Measurements from ENCODE around the gene HBEGF. TPM values are rescaled to one million over a fixed set of nuclear protein-coding genes. Genes with fewer than 3 reads are reported as not detected.
A peak's percentile ranks its signal among the peaks of the same experiment; 100 is the strongest.

The HBEGF gene
- total RNA-seq, 1 donor from 2014 or later, result 3.0 TPM

GRCh38 chr5:140355546-140355945, 9.1 kb upstream of the HBEGF start:
- DNase-seq (ENCODE audit: low spot score in 2 of 2), result no peak
- H3K4me3 ChIP-seq, result no peak overlapping the region
- no peak overlapping the region for H3K27ac ChIP-seq
- H3K9me3 ChIP-seq, result no peaks in the 10 kb centered on the region
- H3K27me3 ChIP-seq, result no peaks in the 10 kb centered on the region
- H3K36me3 ChIP-seq, result no peaks in the 10 kb centered on the region
- H3K4me1 ChIP-seq, result peaks cover 0 to 4% of the 10 kb centered on the region in 2 donors
- intact Hi-C loops (cut with DNase I), result loop anchor here (5.0 kb wide), 1 partner anchor 178 kb away; the partner anchor contains the start of gene CYSTM1
- TF ChIP-seq, protein P1, sequence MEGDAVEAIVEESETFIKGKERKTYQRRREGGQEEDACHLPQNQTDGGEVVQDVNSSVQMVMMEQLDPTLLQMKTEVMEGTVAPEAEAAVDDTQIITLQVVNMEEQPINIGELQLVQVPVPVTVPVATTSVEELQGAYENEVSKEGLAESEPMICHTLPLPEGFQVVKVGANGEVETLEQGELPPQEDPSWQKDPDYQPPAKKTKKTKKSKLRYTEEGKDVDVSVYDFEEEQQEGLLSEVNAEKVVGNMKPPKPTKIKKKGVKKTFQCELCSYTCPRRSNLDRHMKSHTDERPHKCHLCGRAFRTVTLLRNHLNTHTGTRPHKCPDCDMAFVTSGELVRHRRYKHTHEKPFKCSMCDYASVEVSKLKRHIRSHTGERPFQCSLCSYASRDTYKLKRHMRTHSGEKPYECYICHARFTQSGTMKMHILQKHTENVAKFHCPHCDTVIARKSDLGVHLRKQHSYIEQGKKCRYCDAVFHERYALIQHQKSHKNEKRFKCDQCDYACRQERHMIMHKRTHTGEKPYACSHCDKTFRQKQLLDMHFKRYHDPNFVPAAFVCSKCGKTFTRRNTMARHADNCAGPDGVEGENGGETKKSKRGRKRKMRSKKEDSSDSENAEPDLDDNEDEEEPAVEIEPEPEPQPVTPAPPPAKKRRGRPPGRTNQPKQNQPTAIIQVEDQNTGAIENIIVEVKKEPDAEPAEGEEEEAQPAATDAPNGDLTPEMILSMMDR (IDR thresholded peaks at IDR 0.05), result no peak

GRCh38 chr5:140351609-140352334, 5.4 kb upstream of the HBEGF start:
- intact Hi-C loops (cut with DNase I), result loop anchor here (1.0 kb wide), 1 partner anchor 107 kb away; no protein-coding TSS in a partner anchor
- Histone ChIP-seq H3K9me3 (no peaks in the 10 kb centered on the region), H3K27ac (no peak overlapping the region), H3K27me3 (no peaks in the 10 kb centered on the region), H3K36me3 (no peaks in the 10 kb centered on the region), H3K4me3 (no peak overlapping the region), H3K4me1 (peaks cover 0 to 4% of the 10 kb centered on the region in 2 donors)
- DNase-seq (ENCODE audit: low spot score in 2 of 2), result no peak
- TF ChIP-seq, protein P1 (IDR thresholded peaks at IDR 0.05), result peak; percentile 86 to 90 (median 86)

- Histone ChIP-seq H3K4me1 (peaks cover 0 to 13% of the 10 kb centered on the region in 2 donors), H3K4me3 (no peak overlapping the region), H3K36me3 (no peaks in the 10 kb centered on the region), H3K27ac (no peak overlapping the region), H3K9me3 (no peaks in the 10 kb centered on the region), H3K27me3 (no peaks in the 10 kb centered on the region)
- TF ChIP-seq, protein P1 (IDR thresholded peaks at IDR 0.05), result no peak
- no peak for DNase-seq (ENCODE audit: low spot score in 2 of 2)
- intact Hi-C loops (cut with DNase I), result loop anchor here (5.0 kb wide), 3 partner anchors 87 to 242 kb away; no protein-coding TSS in a partner anchor
These were observed 2.8 kb upstream of the HBEGF start for GRCh38 chr5:140349244-140349643.

- DNase-seq (ENCODE audit: low spot score in 2 of 2), result no peak
- Histone ChIP-seq H3K4me3 (no peak overlapping the region), H3K27me3 (no peaks in the 10 kb centered on the region), H3K36me3 (no peaks in the 10 kb centered on the region), H3K4me1 (peaks cover 0 to 13% of the 10 kb centered on the region in 2 donors), H3K9me3 (no peaks in the 10 kb centered on the region), H3K27ac (no peak overlapping the region)
- TF ChIP-seq, protein P1 (IDR thresholded peaks at IDR 0.05), result no peak
- intact Hi-C loops (cut with DNase I), result loop anchor here (5.0 kb wide), 3 partner anchors 86 to 241 kb away; no protein-coding TSS in a partner anchor
These were observed 1.7 kb upstream of the HBEGF start for GRCh38 chr5:140348104-140348503.

DNA sequence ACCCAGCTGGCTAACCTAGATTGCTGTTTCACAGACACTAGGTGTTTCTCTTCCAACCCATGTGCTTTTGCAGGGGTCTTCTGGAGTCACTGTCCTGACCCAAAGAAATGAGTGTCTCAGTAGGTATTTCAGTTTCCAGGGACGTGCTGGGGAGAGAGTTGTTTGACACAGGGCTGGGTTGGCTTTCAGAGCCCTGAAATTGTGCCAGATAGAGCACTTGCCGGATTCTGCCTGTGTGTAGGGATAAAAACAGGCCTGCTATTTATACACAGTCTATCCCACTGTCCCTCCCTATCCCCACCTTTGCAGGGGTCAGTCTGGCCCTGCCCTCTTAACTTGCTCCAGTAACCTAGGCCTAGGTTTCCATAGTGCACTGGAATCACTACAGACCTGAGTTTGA, 957 bp upstream of the HBEGF start:
- H3K4me1 ChIP-seq, result peaks cover 0 to 15% of the 10 kb centered on the region in 2 donors
- peak overlapping the region; percentile 75 to 80 for H3K27ac ChIP-seq
- no peak for DNase-seq (ENCODE audit: low spot score in 2 of 2)
- no peaks in the 10 kb centered on the region for H3K9me3 ChIP-seq
- H3K36me3 ChIP-seq, result no peaks in the 10 kb centered on the region
- H3K4me3 ChIP-seq, result peak overlapping the region in 1 of 2 donors; percentile 93
- no peaks in the 10 kb centered on the region for H3K27me3 ChIP-seq
- intact Hi-C loops (cut with DNase I), result loop anchor here (2.0 to 5.0 kb wide), 4 partner anchors 45 to 240 kb away; partner anchors contain the start of gene PFDN1
- TF ChIP-seq, protein P1 (IDR thresholded peaks at IDR 0.05), result no peak

Data from ascending aorta (tissue), 2 donors.